HG03457 (cell line): ENCODE results near the gene NHSL2.
"Not testable (repeated sequence)": the region's sequence is repeated elsewhere in the genome, so short reads cannot be mapped to it uniquely, and the experiment has no call there.

Experiments
- ATAC-seq: cut with Tn5 transposase; IDR thresholded peaks from one replicate; pipeline ENCODE4 v1.9.1; 2021; ENCODE audit warnings: moderate number of reproducible peaks; ENCODE audit not compliant: unreplicated experiment

NHSL2 gene

DNA sequence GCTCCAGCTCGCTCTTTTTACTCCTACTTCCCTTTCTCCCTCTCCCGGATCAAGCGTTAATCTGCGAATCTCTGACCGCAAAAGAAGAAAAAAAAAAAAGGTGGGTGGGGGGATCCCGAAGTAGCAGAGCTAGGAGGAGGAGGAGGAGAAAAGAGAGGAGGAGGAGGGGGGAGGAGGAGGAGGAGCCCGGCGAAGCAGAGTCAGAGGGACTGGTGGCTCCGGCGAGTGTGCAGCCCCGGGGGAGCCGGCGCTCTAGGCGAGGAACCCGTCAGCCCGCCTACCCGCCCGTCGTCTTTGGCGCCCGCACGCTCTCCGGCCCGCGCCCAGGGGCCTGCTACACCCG lies at the start of gene NHSL2:
NHSL2 (plus strand) TSS at position 203 of the 343 bp plus-strand sequence.
- ATAC-seq: no peak

DNA sequence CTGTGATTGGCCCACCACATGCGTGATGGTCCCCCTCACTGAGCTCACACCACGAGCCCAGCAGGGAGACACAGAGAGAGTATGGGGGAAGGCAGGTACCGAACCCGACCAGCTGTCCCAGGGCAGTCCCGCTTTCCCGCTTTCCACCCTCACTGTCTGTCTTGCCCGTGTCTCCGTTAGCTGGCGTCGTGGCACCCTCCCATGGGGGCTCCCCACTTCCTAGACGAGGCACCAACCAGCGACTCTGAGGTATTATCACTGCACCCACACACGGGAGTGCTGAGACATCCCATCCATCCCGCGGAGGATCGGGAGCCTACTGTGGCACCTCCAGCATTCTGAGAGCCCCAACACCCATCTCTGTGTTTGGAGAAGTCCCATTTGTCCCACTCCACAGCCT lies 43.0 kb upstream of the NHSL2 start:
- no peak for ATAC-seq

GRCh38 chrX:71869566-71869965 lies 41.1 kb upstream of the NHSL2 start:
- not testable (repeated sequence) for ATAC-seq

DNA sequence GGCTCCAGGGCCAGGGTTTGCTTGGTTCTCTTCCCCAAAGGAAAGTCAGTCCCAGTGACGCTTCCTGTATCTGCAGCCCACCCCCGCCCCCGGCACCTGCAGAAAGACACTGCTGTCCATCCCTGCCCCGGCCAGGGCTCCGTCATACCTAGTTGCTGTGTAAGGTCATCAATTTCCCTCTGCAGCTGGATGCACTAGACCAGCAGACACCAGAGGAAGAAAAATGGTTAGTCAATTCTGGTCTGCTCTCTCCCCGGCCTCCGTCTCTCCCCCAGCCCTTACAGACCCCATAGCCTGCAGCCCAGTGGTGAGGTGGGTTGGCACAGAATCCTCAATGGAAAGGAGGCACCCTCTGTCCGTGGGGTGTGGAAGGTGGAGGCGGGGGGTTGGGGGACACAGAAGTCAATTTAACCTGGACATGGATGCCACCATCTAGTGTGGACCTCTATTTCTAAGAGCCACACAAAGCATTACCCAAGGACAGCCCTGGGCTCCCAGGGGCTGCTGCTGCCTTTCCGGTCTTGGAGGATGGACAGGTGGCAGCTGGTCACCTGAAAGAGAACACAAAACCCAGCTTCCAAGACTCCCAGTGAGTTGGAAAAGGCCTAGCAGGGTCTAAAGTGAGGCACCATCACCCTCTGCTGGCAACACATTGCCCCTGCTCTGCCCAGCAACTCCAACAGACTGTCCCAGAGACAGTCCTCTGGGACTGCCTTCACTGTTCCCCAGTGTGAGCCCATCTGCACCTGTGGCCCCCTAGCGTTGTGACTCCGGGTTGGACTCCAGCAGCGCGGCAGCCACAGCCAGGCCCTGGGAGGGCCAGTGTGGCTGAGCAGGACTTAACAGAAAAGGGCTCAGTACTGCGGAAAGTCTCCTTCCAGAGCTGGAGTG lies 40.2 kb upstream of the NHSL2 start:
- no peak for ATAC-seq

- ATAC-seq: no peak
Observed at GRCh38 chrX:71871367-71871766, 39.3 kb upstream of the NHSL2 start.

DNA sequence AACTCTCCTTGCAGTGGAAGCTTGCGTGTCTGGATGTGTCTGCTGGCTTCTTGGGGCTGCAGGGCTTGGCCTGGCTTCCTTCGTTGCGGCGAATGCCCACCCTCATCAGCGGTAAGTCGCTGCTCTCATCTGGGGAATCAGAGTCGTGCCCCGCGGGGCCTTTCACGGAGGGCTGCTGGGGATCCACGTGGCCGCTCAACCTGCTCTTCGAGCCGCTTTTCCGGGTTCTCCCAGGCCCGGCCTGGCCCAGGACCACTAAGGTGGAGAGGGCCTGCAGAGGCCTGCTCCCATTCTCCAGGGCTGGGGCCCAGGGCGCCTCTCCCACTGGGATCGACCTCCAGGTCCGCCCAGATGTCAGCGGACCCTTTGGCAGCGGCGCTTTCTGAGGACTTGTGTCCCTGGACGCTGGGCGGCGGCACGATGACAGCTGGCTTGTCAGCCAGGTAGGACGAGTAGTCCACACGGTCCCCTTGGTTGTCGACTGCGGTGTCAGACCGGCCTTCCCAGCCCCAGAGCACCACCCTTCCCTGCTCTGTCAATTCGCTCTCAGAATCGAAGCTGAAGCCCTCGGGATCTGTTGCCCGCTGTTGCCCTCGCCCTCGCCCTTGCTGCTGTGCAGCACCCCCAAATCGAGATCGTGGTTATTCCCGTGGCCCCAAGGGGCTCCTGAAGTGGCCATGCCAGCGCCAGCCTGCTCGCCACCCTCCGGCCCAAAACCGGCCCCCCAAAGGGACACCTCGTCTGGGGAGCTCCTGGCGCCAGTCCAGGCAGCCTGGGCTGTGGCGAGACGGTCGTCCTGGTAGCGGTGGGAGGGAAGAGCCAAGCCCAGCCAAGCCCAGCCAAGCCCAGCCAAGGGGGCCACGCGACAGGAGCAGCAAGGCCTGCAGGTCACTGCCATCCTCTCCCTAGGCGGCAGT lies 37.8 kb upstream of the NHSL2 start:
- no peak for ATAC-seq

DNA sequence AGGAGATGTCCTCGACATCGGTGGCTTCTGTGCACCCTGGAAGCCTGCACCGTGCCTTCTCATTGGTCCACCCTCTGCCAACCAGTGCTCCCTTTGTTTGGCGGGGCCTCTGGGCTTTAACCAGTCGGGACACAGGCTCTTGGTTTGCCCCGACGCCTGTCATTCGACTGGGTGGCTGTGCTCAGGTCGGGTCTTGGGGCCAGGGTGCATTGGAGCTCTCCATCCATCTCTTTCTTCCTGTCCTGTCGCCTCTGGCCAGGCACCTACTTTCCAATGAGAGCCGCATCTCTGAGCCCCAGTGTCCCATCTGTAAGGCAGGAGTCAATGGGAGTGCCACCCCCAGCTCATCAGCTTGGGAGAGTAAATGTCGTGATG lies 37.2 kb upstream of the NHSL2 start:
- no peak for ATAC-seq

DNA sequence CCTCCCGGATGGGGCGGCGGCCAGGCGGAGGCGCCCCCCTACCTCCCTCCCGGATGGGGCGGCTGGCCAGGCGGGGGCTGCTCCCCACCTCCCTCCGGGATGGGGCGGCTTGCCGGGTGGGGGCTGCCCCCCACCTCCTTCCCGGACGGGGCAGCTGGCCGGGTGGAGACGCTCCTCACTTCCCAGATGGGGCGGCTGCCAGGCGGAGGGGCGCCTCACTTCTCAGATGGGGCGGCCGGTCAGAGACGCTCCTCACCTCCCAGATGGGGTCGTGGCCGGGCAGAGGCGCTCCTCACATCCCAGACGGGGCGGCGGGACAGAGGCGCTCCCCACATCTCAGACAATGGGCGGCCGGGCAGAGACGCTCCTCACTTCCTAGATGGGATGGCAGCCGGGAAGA lies 33.8 kb upstream of the NHSL2 start:
- ATAC-seq: not testable (repeated sequence)

- no peak for ATAC-seq
Observed at GRCh38 chrX:71885099-71885498, 25.5 kb upstream of the NHSL2 start.

GRCh38 chrX:71895607-71896006 lies 15.0 kb upstream of the NHSL2 start:
- ATAC-seq: no peak

DNA sequence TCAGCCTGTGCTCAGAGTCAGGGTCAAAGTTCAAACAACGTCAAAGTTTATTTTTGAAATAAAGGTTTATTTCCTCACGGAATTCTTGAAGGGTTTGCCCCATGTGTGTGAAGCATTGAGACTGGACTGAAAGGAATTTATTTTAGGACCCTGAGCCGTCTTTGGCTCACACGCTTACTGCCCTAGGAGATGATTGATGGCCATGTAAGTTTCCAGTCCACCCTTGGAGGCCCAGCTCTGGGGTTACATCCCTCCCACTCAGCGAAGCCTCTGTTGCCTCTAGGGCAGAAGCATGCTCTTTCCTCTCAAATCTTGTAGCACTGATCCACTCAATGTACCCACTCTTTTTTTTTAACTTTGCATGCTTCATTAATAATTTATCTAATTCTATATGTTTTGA lies 4.5 kb upstream of the NHSL2 start:
- ATAC-seq: no peak

GRCh38 chrX:71908387-71908786 lies 2.3 kb upstream of the NHSL2 start:
- ATAC-seq: no peak

GRCh38 chrX:71909956-71910355 lies 689 bp upstream of the NHSL2 start:
- no peak for ATAC-seq

- ATAC-seq: no peak
Observed at GRCh38 chrX:71910986-71911730, 513 bp downstream of the NHSL2 start.

DNA sequence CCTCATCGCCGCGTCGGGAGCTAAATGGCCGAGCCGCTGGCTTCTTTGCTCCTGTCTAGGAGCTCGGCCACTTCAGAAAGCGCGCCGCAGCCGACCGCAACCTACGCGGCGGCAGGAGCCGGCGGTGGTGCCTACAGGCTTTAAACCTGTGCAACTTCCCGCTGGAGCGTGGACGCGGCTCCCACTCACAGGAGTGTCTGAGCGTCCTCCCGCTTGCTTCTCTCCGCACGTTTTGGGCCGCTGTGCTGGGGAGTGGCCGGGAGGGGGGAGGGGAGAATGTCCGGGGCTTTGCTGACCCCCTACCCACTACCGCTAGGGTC lies 1.0 kb downstream of the NHSL2 start:
- ATAC-seq: no peak

DNA sequence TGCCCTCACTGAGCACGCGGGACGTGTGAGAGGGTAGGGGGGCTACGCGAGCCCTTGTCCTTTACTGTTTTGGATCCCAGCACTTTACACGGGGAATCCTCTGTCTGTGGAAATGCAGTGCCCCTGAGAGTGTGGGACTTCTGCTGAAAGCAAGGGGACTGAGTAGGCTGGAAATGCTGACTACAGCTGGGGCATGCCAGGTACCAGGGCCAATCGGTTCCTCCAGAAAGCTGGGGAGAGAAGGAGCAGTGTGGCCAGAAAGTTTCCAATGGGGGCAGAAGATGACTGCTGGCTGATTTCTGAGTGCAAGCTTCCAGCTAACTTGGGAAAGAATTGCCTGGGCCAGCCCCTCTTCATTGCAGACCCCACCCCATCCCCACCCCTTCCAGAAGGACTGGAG lies 1.5 kb downstream of the NHSL2 start:
- no peak for ATAC-seq

DNA sequence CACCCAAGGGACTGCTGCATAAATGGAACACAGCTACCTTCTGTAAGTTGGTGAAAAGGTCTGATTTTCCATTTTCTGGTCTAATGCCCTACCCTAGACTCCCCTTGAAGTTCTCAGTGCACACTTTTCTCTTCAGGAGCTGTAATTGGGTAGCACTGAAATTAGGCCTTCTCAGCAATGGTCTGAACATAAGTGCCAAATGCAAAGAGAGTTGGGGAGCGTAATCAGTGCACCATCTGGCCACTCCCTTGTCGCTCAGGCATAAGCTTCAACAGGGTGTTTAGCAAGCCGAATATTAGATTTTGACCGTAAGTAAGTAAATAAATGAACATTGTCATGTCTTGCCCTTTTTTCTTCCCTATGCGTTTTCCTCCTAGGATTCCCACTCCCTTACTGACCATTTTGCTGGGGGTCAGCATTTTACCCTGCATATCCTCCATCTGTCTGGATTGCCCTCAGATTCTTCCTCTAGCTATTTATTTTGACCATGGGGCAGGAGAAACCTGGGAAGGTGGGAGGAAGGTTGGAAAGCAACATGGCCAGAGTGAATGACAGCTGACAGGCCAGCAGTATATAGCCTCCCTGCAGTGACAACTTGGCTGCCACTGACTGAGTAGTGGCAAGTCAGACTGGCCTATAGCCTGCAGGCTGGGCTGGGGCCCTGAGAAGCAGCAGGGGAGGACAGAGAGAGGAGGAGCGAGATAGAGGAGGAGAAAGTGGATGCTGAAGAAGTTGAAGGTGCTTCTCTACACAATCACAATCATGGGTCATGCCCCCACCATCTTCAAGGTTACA lies 2.7 kb downstream of the NHSL2 start:
- no peak for ATAC-seq

GRCh38 chrX:71917621-71918343 lies 7.1 kb downstream of the NHSL2 start:
- no peak for ATAC-seq

DNA sequence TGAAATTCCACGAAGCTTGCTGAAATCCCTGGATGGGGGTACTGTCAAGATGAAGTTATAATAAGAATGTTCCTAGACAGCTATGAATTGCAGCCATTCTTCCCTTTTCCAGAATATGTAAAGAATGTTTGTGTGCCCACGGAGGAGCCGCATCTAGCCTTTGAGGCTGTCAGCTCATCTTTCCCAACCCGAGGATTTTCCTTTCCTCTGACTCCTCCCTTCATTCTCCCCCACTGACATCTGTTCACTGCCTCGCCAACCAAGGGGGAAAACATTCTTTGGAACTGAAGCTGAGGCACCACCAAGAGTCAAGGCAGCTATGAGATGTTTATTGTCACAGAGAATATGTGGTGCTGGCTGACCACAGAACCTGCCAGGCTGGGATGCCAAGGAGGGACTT lies 8.8 kb downstream of the NHSL2 start:
- no peak for ATAC-seq

DNA sequence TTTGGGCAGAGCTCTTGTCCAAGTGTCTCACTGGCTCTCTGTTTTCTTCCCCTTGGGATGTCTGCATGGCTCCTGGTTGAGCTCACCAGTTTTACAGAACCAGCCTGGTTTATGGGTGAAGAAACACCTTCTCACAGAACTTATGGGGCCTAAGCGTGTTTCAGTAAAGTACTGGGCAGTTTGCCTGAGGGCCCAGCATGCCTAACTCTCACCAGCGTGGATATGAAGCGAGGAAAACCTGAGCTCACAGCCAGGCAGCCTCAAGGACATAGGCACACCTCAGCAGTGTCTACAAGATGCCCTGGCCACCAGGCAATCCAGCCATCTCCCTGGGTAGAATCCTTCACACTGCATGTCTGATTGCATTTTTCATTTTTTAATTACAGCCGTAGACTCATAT lies 9.2 kb downstream of the NHSL2 start:
- no peak for ATAC-seq
